HG02759 (cell line): ENCODE measurements around the gene DDX10.

Source experiments
- ATAC-seq: cut with Tn5 transposase; IDR thresholded peaks from one replicate; pipeline ENCODE4 v1.9.1; 2021; ENCODE audit warnings: mild to moderate bottlenecking, moderate library complexity; ENCODE audit not compliant: unreplicated experiment

DDX10 gene

DNA sequence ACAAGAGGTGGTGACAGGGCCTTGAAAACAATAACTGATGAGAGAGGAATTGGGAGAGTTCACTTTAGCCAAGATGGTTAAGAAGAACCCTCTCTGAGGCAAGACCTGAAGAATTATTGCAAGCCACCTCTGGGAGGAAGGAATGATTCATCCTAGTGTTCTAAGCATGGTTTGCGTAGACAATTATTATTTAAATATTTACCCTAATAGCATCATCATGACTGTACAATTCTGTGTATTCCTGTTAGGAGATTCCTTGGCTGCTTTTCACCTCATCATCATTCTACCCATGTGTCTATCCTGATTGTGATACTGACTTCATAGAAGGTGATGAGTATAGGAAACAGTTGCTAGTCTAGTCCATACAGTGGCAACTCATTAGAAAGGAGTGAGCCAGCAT, 264.4 kb downstream of the DDX10 start:
- ATAC-seq: no peak

DNA sequence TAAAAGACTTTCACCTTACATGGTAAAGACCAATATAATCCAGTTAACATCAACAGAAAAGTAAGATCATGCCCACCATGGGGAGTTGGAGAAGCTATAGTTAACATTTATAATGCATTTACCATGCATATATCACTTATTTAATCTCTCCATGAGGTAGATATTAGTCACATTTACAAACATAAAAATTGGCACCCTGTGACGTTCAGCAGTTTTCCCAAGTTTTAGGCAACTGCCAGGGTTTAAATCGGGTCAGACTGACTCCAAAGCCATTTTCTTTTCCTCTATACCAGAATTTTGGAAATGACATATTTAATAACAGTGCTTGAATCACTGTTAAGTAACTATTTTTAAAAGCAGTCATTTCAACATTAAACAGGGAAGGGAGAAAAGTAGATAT, 266.3 kb downstream of the DDX10 start:
- no peak for ATAC-seq

GRCh38 chr11:108933630-108934029, 268.8 kb downstream of the DDX10 start:
- no peak for ATAC-seq

GRCh38 chr11:108934289-108934688, 269.4 kb downstream of the DDX10 start:
- no peak for ATAC-seq

DNA sequence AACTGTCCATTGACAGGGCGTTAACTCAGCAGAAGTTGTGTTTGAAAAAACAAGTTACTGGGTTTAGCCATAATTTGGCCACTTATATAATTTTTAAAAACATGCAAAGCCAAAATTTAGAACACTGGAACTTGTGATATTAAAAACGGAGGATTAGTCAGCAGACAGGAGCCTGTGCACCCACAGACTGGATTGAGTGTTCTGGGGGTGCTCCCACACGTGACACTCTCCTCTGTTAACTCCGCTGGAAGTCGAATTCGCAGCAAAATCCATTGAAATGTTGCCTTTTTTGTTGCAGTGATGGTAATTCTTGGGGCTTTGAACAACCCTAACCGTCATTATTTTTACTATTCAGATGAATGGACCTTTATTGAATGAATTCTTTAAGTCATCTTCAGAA, 269.8 kb downstream of the DDX10 start:
- no peak for ATAC-seq

DNA sequence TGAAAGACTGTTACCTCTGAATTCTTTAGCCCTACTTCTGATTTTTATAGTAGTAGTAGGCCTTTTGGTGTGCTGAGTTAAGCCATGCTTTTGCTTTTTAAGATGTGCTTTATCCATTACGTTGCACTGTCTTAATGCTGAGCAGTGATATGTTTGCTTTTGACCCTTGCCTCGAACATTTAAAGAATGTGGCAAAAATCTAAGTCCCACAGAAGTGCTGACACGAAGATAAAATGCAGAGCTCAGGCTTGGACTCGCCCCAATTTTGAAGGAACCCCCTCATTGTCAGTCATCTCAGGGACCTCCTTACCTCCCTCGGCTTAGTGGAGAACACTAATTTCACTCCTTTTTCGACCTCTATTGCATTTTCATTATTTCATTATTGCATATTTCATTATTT, 272.9 kb downstream of the DDX10 start:
- ATAC-seq: no peak

- ATAC-seq: no peak
Measured at GRCh38 chr11:108938604-108939003, 273.7 kb downstream of the DDX10 start.

DNA sequence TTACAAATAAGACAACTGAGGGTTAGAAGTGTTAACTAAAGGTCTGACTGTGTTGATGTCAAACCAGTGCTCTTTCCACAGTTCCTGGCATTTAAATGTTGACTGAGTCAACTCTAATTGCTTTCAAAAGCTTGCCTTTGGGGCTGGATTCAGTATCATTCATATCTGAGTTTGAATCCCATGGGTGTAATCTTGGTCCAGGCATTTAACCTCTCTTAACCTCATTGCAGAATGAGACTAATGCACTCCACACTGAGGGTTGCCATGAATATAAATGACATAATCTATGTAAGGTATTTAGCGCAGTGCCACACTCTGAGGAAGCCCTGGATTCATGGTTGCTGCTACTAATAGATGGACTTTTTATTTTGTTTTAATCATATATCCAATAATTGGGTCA, 274.3 kb downstream of the DDX10 start:
- no peak for ATAC-seq

DNA sequence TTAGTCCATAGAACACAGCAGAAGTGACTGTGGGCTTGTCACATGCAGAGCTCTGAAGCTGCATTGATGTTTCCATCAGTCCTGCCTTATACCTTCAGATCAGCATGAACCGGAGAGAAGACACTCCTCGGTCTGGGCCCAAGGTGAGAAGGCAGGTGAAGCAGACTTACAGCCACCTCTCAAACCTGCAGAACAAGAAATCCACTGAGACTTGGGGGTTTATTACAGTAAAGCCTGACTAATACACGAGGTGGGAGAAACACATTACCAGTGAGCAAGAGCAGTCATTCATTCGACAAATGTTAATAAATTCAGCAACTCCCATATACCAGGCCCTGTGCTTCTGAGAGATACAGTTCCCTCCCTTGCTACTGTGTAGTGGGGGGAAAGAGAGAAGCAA, 279.0 kb downstream of the DDX10 start:
- ATAC-seq: no peak

DNA sequence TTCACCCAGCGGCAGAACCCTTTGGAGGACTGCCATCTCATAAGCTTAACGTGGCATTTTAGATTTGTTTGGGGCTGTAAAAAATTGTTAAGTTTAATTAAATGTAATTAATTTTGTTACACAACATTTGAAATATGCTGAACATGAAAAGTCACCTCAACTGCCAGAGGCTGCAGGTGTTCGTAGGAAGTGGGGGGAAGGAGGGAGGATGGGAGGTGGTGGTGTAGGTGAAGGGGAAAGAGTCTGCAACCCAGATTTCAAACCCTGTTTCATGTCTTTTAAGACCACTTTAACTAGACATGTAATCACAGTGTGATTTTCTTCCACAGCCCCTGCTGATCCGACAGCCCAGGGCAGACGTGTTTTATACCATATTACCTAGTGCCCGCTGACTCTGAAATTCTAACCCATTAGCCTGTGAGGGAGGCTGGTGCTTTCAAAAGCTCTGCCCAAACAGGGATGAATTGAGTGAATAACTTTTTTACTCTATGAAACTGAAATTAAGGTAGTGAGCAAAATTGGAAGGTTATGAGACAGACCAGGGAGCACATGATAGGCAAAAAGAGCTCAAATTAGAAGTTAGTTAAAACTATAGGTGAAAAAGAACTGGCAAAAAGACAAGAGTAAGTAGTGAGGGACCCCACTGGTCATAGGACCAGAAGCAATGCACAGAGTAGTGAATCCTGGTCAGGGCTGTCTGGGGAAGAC, 279.8 kb downstream of the DDX10 start:
- no peak for ATAC-seq

DNA sequence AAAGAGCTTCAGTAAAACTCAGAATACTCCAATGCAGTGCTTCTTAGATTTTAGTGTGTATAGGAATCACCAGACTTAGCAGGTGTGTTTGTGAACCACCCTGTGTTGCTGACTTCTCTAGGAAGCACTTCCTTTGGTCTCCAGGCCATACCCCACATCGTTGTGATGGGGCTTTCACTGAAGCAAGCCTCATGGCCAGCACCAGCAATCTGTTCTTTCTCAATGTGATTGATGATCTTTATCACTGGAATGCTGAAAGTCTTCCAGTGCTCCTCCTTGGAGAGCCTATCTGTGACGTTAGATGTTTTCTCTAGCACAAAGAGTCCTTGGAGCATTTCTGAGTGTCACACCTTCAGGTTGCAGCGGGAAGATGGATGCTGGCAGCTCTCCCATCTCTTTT, 280.5 kb downstream of the DDX10 start:
- ATAC-seq: no peak

DNA sequence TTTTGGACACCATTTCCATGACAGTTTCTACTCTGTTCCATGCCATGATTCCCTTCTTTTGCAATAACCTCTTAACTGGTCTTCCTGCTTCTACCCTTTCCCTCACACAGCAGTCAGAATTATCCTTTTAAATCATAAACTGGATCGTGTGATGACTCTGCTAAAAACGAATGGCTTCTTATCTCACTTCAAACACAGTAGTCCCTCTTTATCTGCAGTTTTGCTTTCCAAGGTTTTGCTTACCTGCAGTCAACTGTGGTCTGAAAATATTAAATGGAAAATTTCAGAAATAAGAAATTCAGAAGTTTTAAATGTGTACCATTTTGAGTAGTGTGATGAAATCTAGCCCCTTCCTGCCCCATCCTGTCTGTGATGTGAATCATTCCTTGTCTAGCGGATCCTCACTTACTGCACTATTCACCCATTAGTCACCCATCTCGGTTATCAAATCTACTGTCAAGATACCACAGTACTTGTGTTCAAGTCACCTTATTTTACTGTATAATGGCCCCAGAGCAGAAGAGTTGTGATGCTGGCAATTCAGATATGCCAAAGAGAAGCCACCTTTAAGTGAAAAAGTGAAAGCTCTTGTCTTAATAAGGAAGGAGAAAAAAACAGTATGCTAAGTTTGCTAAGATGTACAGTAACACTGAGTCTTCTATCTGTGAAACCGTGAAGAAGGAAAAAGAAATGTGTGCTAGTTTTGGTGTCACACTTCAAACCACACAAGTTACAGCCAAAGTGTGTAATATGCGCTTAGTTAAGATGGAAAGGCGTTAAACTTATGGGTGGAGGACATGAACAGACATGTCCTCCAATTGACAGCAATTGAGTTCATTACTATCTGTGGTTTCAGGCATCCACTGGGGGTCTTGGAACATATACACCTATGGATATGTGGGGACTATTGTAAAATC, 283.0 kb downstream of the DDX10 start:
- no peak for ATAC-seq

DNA sequence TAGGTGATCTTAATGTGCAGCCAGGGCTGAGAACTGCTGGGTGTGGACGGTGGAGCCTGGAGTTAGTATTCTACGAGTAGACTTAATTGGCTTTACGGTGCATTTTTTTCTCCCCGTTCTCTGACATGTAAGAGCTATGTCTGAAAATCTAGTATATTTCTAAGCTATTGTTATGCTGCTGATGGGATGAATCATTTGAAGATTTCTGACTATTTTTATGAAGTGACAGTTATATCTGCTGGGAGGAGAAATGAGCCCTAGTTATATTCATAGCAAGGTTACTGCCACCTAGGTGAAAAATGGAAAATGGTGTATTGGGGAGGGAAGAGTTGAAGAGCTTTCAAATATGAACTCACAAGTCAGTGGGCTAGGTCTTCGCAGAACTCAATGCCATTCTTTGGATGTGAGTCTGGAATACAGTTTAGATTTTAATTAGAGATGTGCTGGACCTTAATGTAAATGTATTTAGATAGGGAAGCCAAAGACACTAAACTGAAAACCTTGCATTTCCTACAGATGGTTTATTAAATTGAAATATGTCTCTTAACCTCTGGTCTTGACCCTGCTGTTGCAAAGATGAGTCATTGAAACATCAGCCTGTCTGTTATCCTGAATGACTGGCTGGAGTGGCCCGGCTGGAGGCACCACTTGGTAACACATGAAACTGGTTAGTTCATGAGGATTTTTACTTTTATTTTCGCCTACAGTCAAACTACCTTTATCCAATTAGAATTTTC, 293.7 kb downstream of the DDX10 start:
- no peak for ATAC-seq

DNA sequence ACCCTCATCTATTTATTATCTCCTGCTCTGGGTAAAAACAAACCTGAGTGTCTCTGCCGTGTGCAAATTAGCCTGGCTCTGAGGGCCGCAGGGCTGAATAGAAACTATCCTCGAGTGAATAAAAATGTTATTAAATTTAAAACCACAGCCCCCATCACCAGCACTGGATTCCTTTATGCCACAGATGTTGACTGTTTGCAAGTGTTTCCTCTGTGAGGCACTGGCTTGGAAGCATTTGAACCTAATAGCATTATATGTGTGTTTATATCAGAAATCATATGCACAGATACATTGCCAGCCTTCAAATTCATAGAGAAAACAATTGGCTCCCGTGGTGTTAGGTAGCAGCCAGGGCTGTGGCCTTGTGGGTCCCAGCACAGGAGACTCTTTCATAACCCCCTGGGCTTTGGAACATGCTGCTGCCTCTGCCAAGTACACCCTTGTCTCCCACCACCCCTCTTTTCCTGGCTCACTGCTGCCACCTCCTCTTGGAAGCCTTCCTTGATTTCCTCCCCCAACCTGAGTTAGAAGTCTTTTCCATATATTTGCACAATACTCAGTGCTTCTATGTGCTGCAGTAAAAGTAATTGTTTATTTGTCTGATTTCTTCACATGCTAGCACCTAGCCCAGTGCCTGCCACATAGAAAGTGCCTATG, 294.4 kb downstream of the DDX10 start:
- ATAC-seq: no peak

DNA sequence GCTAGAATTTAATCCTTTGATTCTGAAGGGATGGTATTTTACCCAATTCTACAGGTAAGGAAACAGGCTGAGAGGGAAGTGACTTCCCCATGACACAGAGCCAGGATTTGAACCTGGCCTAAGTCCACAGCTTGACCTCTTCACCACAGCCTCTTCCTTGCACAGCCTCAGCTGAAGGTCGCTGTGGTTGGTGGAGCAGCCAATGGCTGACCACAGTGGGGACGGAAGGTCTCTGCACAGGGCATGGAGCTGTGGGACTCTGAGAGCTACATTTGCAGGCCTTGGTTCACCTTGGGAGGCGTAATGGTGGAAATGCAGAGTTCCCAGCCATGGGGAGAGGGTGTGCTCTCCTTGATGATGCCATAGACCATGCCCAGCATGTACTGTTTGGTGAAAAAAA, 295.0 kb downstream of the DDX10 start:
- ATAC-seq: no peak

- ATAC-seq: no peak
Measured at GRCh38 chr11:108960501-108960900, 295.6 kb downstream of the DDX10 start.

DNA sequence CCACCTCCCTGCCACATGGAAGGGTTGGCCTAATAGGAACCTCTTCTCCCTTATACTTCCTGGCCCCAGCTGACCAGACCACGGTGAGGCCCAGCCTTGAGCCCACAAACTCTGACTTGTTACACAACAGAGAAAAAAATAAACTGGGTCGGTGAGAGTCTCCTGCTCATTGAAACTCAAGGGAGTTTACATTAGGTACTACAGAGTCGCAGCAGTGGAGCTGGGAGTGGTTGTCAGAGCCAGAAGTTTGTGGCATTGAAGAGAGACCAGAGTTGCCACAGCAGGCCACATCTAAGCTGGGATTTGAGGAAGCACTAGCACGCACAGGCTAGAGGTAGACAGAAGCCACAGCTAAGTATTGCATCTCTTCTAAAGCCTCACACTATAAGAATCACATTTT, 296.2 kb downstream of the DDX10 start:
- no peak for ATAC-seq

DNA sequence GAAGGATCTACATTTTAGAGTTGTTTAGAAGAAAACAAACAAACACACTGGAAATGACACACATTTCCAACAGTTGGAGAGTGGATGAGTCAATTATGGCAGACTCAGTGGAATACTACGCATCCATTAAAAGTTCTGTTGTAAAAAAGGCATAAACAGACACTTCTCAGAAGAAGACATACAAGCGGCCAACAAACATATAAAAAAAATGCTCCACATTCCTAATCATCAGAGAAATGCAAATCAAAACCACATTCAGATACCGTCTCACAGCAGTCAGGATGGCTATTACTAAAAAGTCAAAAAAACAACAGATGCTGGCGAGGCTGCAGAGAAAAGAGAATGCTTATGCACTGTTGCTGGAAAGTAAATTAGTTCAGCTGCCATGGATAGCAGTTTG, 298.2 kb downstream of the DDX10 start:
- no peak for ATAC-seq

GRCh38 chr11:108965306-108966001, 300.6 kb downstream of the DDX10 start:
- ATAC-seq: no peak

DNA sequence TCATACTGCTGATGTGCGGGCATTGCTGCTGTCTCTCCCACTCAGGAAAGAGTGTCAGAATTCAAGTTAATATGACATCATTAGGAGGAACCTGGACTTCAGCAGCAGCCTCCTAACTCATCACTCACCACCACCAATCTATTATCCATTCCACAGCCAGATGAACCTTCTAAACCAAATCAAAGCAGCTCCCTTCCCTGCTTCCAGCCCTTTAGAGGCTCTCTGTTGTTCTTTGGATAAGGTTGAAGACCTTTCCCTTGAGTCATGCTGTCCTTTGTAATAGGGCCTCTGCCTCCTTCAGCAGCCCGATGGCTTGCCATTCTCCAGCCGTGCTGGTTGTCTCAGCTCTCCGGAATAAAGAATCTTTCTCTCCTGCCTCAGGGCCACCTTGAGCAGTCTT, 301.3 kb downstream of the DDX10 start:
- no peak for ATAC-seq

GRCh38 chr11:108966978-108967377, 302.1 kb downstream of the DDX10 start:
- ATAC-seq: no peak
